Esophagus muscularis mucosa (tissue), 4 donors: ENCODE data around the gene NOTCH4. TPM values are rescaled to one million over a fixed set of nuclear protein-coding genes. Genes with fewer than 3 reads are reported as not detected.

Source experiments
- DNase-seq: peaks from one replicate; pipeline ENCODE4 v3.0.0-alpha.2; 2017; ENCODE audit errors: extremely low spot score
- H3K27ac ChIP-seq, 4 donors: fragments of 200-600 bp; sonication (generic); replicated peaks in 1 of 4; 1 replicate in 3 of 4; 2 replicates in 1 of 4; pipeline ENCODE4 v1.5.1; 2016 to 2019; ENCODE audit warnings: mild to moderate bottlenecking in 1 of 4
- H3K27me3 ChIP-seq, 4 donors: fragments of 200-600 bp; sonication (generic); one replicate each; pipeline versions ENCODE4 v1.5.1 to v1.6.0; 2016 to 2019
- H3K36me3 ChIP-seq, 4 donors: fragments of 200-600 bp; sonication (generic); one replicate each; pipeline ENCODE4 v1.5.1; 2016 to 2019
- H3K4me1 ChIP-seq, 4 donors: fragments of 200-600 bp; sonication (generic); one replicate each; pipeline ENCODE4 v1.5.1; 2016 to 2019
- H3K4me3 ChIP-seq, 4 donors: fragments of 200-600 bp; sonication (generic); 1 replicate in 2 of 4; 2 replicates in 2 of 4; pipeline ENCODE4 v1.5.1; 2016 to 2019; ENCODE audit warnings: mild to moderate bottlenecking in 4 of 4, moderate library complexity in 1 of 4
- H3K9me3 ChIP-seq, 4 donors: fragments of 200-600 bp; sonication (generic); 1 replicate in 3 of 4; 2 replicates in 1 of 4; pipeline ENCODE4 v1.5.1; 2016 to 2019
- EP300 ChIP-seq: sonication (generic); formaldehyde crosslinking; IDR thresholded peaks from one replicate; pipeline ENCODE4 v1.6.1; 2017; ENCODE audit warnings: antibody characterized with exemption
- POLR2A ChIP-seq: fragments of 450-650 bp; IDR thresholded peaks from one replicate; pipeline ENCODE4 v1.6.1; 2017; ENCODE audit warnings: antibody characterized with exemption, moderate library complexity, mild to moderate bottlenecking, low read depth
- POLR2AphosphoS5 ChIP-seq, 2 donors: sonication (generic); formaldehyde crosslinking; IDR thresholded peaks; one replicate each; pipeline ENCODE4 v1.6.1; 2017; ENCODE audit warnings: antibody characterized with exemption in 2 of 2
- WGBS: methylation state at CpG from one replicate; pipeline ENCODE4 v1.1.5; 2018; 5-methylcytosine and 5-hydroxymethylcytosine counted together
- intact Hi-C: fragments of 100-400 bp; cut with DNase I; formaldehyde crosslinking; loops from one replicate; pipeline ENCODE4 v1.15.1; 2023
- total RNA-seq, 4 donors: library from RNA; depleted of rRNA; stranded (reverse); fragments of >200 nt; gene quantifications; one replicate each; pipeline versions ENCODE4 v1.1.0 to v1.2.1, GENCODE V29; 2016
- TF ChIP-seq, protein P1 (sequence below), 3 experiments: fragments of 200-600 bp in 2 of 3; fragments of 450-650 bp in 1 of 3; sonication (generic) in 2 of 3; IDR thresholded peaks; one replicate each; pipeline ENCODE4 v1.5.1; 2017 to 2019; ENCODE audit warnings: antibody characterized with exemption in 3 of 3, mild to moderate bottlenecking in 2 of 3, moderate library complexity in 1 of 3

Gene NOTCH4
- total RNA-seq, 4 donors from 2014 or later: 16.6 to 30.6 (median 19.8) TPM

DNA sequence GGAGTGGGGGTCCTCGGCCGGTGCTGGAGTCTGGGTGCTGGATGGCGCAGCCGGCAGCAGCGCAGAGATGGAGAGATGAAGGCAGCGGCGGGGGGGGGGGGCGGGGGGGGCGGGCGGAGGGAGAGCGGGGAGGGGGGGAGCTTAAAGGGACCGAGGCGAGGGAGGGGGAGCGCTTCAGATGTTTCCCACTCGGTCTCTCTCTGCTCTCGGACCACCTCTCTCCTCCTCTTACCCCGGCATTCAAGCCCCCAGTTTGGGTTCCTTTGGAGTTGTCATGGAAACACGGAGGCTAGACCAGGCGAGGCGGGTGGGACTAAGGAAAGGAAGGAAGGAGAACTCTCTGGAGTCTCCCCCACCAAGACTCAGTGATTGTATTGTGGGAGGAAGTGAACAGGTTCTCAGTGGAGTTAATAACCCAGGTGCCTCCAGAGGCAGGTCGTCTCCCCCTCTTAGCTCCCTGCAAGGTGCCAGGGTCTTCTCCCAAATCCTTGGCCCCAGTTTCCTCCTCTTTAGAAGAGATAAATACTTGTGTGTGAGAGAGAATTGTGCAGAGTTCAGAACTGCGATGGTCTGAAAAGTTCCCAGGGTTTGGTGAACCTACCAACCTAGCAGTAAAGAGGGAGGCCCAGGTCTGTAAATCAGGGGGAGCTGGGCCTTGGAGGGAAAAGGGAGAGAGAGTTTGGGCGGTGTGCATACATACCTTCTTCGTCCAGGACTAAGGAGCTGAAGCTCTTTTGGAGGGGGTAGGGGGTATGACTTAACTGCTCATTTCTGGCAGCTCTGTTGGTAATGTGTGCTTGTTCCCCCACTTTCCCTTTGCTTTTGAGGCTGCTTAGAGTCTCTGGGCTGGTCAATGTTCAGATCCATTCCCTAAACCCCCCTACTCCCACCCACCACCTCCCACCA, 71.8 kb downstream of the NOTCH4 start, which contains the start of gene PRRT1:
Gene PRRT1 (minus strand): TSS at position 77 of the 906 bp plus-strand sequence. CDS start 112 bp downstream, outside the sequence.
- H3K27me3 ChIP-seq: no peaks in the 10 kb centered on the region
- H3K9me3 ChIP-seq: no peaks in the 10 kb centered on the region
- H3K4me3 ChIP-seq: peak within 1 kb of the TSS; percentile 76 to 84 (median 80)
- intact Hi-C loops: no loop called here
- peaks cover 0 to 33% (median 23%) of the 10 kb centered on the region in 4 donors for H3K36me3 ChIP-seq
- 20% methylated on average over 9 of the region's 24 CpGs for WGBS
- H3K27ac ChIP-seq: peak within 1 kb of the TSS; percentile 90 to 94 (median 93)
- no peak for DNase-seq
- peaks cover 37 to 71% (median 63%) of the 10 kb centered on the region in 4 donors for H3K4me1 ChIP-seq
- no peak for TF ChIP-seq POLR2AphosphoS5 (IDR thresholded peaks at IDR 0.05)
- no peak for TF ChIP-seq EP300
- TF ChIP-seq POLR2A: no peak
- TF ChIP-seq, protein P1, sequence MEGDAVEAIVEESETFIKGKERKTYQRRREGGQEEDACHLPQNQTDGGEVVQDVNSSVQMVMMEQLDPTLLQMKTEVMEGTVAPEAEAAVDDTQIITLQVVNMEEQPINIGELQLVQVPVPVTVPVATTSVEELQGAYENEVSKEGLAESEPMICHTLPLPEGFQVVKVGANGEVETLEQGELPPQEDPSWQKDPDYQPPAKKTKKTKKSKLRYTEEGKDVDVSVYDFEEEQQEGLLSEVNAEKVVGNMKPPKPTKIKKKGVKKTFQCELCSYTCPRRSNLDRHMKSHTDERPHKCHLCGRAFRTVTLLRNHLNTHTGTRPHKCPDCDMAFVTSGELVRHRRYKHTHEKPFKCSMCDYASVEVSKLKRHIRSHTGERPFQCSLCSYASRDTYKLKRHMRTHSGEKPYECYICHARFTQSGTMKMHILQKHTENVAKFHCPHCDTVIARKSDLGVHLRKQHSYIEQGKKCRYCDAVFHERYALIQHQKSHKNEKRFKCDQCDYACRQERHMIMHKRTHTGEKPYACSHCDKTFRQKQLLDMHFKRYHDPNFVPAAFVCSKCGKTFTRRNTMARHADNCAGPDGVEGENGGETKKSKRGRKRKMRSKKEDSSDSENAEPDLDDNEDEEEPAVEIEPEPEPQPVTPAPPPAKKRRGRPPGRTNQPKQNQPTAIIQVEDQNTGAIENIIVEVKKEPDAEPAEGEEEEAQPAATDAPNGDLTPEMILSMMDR (IDR thresholded peaks at IDR 0.05): no peak

DNA sequence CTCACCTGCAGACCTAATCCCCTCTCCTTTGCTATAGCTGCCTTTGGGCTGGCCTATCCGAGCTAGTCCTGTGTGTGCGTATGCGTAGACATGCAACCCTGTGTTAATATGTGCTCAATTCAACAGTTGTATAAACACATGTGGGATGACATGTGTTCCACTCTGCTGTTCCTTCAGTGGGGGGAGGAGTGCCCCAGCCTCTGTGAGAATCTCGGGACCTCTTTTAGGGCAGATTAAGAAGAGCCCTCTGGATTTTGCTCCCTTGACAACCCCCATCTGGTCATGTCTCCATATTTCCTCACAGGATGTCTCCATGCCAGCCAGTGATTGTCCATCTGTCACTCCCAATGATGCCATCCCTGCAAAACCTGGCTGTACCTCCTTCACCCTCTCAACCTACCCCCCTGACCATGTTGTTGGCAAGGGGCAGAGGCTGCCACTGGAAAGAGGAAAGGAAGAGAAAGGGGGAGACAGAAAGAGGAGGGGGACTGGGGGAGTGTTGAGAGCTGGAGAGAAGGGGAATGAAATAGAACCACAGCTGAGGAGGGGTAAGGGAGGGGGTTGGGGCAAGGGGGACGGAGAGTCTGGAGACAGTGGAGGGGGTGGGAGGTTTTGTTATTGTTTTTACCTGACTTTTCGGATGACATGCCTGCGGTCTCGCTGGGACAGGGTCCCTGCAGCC, 72.5 kb downstream of the NOTCH4 start:
- peaks cover 0 to 25% (median 15%) of the 10 kb centered on the region in 4 donors for H3K36me3 ChIP-seq
- H3K4me1 ChIP-seq: peaks cover 37 to 63% (median 59%) of the 10 kb centered on the region in 4 donors
- intact Hi-C loops: no loop called here
- H3K27ac ChIP-seq: peak overlapping the region; percentile 90 to 94 (median 93)
- no peak for DNase-seq
- 21% methylated on average over 8 of the region's 8 CpGs for WGBS
- peak overlapping the region; percentile 76 to 84 (median 80) for H3K4me3 ChIP-seq
- H3K9me3 ChIP-seq: no peaks in the 10 kb centered on the region
- no peaks in the 10 kb centered on the region for H3K27me3 ChIP-seq
- TF ChIP-seq POLR2A: no peak
- no peak for TF ChIP-seq EP300
- TF ChIP-seq POLR2AphosphoS5 (IDR thresholded peaks at IDR 0.05): peak in 1 of 2 donors; percentile 8
- TF ChIP-seq, protein P1 (IDR thresholded peaks at IDR 0.05): no peak

DNA sequence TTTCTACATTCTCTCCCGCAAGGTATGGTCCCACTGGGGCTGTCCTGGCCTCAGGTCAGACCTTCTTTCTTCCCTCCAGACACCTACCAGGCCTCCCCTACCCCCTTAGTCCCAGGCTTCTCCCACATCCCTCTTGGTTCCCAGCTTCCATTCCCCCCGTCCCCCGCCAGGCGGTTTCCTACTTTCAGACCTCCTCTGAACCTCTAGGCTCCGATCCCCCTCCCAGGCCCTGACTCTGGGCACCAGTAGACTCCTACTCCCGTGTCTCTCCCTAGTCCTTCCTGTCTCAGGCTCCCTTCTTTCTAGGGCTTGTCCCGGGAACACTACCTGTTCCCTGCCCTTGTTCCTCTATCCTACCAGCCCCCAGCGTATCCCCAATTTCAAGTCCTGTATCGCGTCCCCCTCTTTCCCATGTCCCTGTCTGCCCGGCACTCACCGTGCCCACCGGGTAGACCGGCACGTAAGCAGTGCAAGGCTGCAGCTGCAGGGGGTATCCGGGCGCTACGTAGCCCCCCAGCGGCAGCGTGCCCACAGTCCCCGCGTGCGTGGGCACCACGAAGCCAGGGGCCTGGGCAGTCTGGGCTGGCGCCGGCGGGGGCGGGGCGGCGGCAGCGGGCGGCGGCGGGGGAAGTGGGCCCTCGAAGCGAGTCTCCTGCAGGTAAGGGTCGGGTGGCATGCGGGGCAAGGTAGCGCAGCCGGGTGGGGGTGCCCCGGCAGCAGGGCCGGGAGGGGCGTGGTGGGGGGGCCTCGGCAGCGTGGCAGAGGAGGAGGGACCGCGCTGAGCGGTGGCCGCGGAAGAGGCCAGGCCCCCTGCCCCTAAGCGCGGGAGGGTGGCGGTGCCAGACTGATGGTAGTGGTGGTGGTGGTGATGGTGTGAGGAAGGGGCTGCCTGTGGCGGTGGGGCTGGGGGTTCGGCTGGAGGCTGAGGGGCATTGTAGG, 73.7 kb downstream of the NOTCH4 start:
- Histone ChIP-seq H3K4me1 (peaks cover 30 to 52% (median 48%) of the 10 kb centered on the region in 4 donors), H3K4me3 (peak overlapping the region; percentile 76 to 84 (median 80)), H3K27ac (peak overlapping the region; percentile 24 to 93 (median 92)), H3K36me3 (peaks cover 0 to 17% (median 6%) of the 10 kb centered on the region in 4 donors), H3K27me3 (no peaks in the 10 kb centered on the region), H3K9me3 (no peaks in the 10 kb centered on the region)
- 72% methylated on average over 30 of the region's 55 CpGs for WGBS
- intact Hi-C loops: no loop called here
- no peak for DNase-seq
- TF ChIP-seq POLR2AphosphoS5 (IDR thresholded peaks at IDR 0.05) (no peak), EP300 (no peak), POLR2A (no peak)
- TF ChIP-seq, protein P1 (IDR thresholded peaks at IDR 0.05): no peak

DNA sequence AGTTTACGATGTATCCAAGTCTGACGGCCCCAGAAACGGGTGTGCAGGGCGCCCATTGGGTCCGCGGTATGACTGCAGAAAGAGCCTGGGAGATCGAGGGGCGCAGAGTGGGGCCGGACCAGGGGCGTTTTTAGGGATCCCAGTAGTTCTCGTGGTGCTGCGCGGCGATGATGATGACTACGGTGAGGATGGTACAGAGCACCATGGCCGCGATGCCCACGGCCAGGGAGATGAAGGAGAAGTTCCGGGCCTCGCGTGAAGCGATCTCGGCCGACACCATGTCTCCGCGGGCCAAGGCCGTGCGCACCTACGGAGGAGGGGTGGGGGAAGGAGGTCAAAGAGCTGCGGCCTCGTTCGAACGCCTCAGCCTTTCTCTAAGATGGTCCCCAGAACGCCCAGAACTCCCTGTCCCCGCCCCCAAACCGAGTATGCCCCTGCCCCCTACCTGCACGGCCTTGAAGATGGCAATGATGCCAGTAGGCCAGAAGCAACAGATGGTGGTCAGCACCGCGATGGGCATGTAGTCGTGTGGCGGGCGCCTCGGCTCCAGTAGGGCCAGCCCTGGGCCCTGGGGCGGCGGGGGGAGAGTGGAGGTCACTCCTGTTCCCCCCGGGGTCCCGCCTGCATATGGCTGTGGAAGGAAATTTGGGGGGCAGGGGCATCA, 74.6 kb downstream of the NOTCH4 start:
- no peak for DNase-seq
- intact Hi-C loops: no loop called here
- Histone ChIP-seq H3K36me3 (peaks cover 0 to 17% (median 6%) of the 10 kb centered on the region in 4 donors), H3K27ac (no peak overlapping the region), H3K4me1 (peaks cover 24 to 43% (median 41%) of the 10 kb centered on the region in 4 donors), H3K4me3 (peak overlapping the region in 2 of 4 donors; percentile 15 to 35), H3K27me3 (no peaks in the 10 kb centered on the region), H3K9me3 (no peaks in the 10 kb centered on the region)
- 80% methylated on average over 44 of the region's 47 CpGs for WGBS
- TF ChIP-seq POLR2AphosphoS5 (IDR thresholded peaks at IDR 0.05) (no peak), POLR2A (no peak), EP300 (no peak)
- TF ChIP-seq, protein P1 (IDR thresholded peaks at IDR 0.05): no peak
